ENCODE results near the gene LRCH4. TPM values are rescaled to one million over a fixed set of nuclear protein-coding genes. Genes with fewer than 3 reads are reported as not detected.

Gene LRCH4
- total RNA-seq, 2 donors from 2014 or later: 144 to 154 TPM

DNA sequence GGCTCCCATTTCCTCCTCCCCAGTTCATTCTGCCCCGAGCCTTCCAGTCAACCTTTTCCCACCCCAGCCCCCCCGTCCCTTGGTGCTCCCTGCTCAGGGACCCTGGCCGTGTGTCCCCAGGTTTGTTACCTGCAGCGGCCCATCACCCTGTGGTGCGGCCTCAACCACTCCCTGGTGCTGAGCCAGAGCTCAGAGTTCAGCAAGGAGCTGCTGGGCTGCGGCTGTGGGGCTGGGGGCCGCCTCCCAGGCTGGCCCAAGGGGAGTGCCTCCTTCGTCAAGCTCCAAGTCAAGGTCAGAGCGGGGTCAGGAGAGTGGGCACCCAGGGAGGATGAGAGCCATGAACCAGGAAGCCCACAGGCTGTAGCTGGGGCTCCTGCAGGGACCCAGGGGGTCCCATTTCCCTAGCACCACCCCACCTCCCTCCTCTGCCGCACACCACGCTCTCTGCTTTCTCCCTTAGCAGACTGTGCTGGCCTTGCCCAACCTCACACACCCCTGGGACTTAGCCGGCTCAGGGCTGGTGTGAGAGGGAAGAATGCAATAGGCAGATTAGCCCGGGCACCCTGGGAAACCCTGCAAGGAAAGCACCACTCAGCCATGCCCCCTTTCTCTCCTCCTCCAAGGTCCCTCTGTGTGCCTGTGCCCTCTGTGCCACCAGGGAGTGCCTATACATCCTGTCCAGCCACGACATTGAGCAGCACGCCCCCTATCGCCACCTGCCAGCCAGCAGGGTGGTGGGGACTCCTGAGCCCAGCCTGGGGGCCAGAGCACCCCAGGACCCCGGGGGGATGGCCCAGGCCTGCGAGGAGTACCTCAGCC is 14.2 kb upstream of the LRCH4 start:
- peaks cover 9% of the 10 kb centered on the region for H3K4me1 Mint-ChIP-seq (ENCODE audit: low read depth)
- no peaks in the 10 kb centered on the region for H3K36me3 Mint-ChIP-seq (ENCODE audit: insufficient read depth in 2 of 2)
- ATAC-seq (replicated peaks in 1 of 2) (no peak), DNase-seq (no peak)
- no peaks in the 10 kb centered on the region for H3K9me3 Mint-ChIP-seq
- H3K27me3 Mint-ChIP-seq (ENCODE audit: low read depth): no peaks in the 10 kb centered on the region
- no peak overlapping the region for H3K27ac Mint-ChIP-seq
- H3K4me3 Mint-ChIP-seq: no peak overlapping the region

DNA sequence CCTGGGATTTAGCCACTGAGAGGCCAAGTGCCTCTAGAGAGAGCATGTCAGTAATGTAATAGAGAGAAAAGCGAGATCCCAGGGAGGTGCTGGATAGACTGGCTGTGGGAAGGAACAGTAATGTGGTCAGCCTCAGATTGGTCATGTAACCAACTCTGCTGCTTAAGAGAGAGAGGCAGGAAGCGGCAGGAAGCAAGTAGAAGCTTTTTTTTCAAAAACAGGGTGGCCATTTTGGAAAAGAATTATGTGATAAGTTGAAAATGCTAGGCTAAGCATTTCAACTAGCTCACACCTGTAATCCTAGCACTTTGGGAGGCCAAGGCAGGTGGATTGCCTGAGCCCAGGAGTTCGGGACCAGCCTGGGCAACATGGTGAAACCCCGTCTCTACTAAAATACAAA is 12.5 kb upstream of the LRCH4 start:
- Mint-ChIP-seq H3K36me3 (ENCODE audit: insufficient read depth in 2 of 2) (no peaks in the 10 kb centered on the region), H3K4me1 (ENCODE audit: low read depth) (peaks cover 1% of the 10 kb centered on the region), H3K9me3 (no peaks in the 10 kb centered on the region), H3K27me3 (ENCODE audit: low read depth) (no peaks in the 10 kb centered on the region), H3K27ac (no peak overlapping the region), H3K4me3 (no peak overlapping the region)
- no peak for DNase-seq
- no peak for ATAC-seq (replicated peaks in 1 of 2)

DNA sequence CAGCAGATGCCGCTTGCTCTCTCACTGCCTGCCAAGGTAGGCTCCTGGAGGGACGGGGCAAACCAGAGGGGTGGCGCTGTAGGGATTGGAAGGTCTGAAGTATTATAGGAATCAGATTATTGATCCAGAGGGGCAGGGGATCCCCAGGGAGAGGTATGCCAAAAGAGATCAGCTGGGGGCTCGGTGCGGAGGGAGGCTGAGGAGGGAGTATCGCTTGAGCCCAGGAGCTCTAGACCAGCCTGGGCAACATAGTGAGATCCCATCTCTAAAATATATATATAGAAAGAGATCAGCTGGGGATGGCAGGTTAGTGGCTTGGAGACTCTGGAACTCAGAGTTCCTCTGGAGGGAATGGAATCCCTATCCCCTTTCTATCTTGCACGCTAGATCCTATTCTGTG is 9.3 kb upstream of the LRCH4 start:
- H3K4me3 Mint-ChIP-seq: no peak overlapping the region
- DNase-seq (no peak), ATAC-seq (replicated peaks in 1 of 2) (no peak)
- H3K27me3 Mint-ChIP-seq (ENCODE audit: low read depth): no peaks in the 10 kb centered on the region
- H3K36me3 Mint-ChIP-seq (ENCODE audit: insufficient read depth in 2 of 2): no peaks in the 10 kb centered on the region
- no peak overlapping the region for H3K27ac Mint-ChIP-seq
- no peaks in the 10 kb centered on the region for H3K4me1 Mint-ChIP-seq (ENCODE audit: low read depth)
- H3K9me3 Mint-ChIP-seq: no peaks in the 10 kb centered on the region

DNA sequence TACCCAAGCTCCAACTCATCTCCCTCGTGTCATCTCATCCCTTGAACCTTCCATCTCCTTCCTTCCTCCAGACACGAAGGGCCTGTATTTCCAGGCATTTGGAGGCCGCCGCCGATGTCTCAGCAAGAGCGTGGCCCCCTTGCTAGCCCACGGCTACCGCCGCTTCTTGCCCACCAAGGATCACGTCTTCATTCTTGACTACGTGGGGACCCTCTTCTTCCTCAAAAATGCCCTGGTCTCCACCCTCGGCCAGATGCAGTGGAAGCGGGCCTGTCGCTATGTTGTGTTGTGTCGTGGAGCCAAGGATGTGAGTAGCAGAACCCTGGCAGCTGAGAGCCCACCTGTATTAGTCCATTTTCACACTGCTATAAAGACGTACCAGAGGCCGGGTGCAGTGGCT is 5.7 kb upstream of the LRCH4 start:
- Mint-ChIP-seq H3K36me3 (ENCODE audit: insufficient read depth in 2 of 2) (no peaks in the 10 kb centered on the region), H3K4me3 (no peak overlapping the region), H3K9me3 (no peaks in the 10 kb centered on the region), H3K27me3 (ENCODE audit: low read depth) (no peaks in the 10 kb centered on the region), H3K27ac (no peak overlapping the region), H3K4me1 (ENCODE audit: low read depth) (peaks cover 7% of the 10 kb centered on the region)
- DNase-seq: no peak
- ATAC-seq (replicated peaks in 1 of 2): no peak

DNA sequence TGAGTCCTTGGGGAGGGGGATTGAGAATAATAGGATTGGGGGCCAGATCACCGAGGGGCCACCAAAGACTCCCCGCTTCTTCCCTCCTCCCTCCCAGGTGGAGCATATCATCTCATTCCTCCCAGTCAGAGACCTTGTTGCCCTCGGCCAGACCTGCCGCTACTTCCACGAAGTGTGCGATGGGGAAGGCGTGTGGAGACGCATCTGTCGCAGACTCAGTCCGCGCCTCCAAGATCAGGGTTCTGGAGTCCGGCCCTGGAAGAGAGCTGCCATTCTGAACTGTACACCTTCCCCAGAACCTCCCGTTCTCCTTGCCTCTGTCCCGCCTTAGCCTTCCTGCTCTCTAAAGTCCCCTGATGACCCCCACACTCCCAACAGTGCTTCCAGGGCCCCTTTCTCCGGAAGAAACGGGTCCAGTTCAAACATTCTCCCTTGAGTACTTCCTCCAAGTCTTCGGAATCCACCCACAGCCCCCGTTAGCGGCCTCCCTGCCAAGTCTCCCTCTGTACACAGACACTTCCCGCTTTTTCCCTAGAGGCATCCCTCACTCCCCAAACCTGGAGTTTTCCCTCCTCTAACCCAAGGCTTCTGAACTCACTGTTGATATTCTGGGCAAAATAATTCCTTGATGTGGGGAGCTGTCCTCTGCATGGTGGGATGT is 4.3 kb upstream of the LRCH4 start:
- DNase-seq (no peak), ATAC-seq (replicated peaks in 1 of 2) (no peak)
- H3K9me3 Mint-ChIP-seq: no peaks in the 10 kb centered on the region
- no peak overlapping the region for H3K4me3 Mint-ChIP-seq
- H3K27me3 Mint-ChIP-seq (ENCODE audit: low read depth): no peaks in the 10 kb centered on the region
- no peak overlapping the region for H3K27ac Mint-ChIP-seq
- H3K4me1 Mint-ChIP-seq (ENCODE audit: low read depth): peaks cover 11% of the 10 kb centered on the region
- no peaks in the 10 kb centered on the region for H3K36me3 Mint-ChIP-seq (ENCODE audit: insufficient read depth in 2 of 2)

DNA sequence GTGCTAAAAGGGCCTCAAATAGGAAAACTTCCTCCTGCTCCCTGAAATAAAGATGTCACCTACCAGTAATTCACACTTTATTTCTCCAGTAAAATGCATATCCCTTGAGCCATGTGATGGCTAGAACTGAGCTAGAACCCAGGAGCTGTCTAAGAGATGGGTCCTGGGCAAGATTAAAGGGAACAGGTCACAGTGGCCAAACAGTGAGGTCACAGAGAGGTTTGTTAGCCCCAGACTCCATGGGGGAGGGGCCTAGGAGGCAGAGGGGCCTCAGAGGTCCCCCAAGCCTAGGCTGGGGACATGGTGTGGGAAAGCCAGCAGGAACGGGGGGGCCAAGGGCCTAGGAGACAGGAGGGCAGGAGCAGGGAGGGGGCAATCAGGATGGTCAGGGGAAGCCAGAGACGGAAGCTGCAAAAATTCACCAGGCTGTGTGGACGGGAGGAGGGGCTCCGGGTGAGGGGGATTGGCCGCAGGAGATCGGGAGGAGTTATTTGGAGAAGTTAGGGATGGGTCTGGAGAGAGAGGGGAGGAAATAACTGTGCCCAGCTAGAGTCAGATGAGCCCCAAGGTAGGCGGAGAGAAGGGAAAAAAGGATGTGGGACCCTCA is 3.5 kb upstream of the LRCH4 start:
- H3K27me3 Mint-ChIP-seq (ENCODE audit: low read depth): no peaks in the 10 kb centered on the region
- DNase-seq: no peak
- H3K36me3 Mint-ChIP-seq (ENCODE audit: insufficient read depth in 2 of 2): no peaks in the 10 kb centered on the region
- peaks cover 17% of the 10 kb centered on the region for H3K4me1 Mint-ChIP-seq (ENCODE audit: low read depth)
- H3K9me3 Mint-ChIP-seq: no peaks in the 10 kb centered on the region
- no peak overlapping the region for H3K4me3 Mint-ChIP-seq
- no peak for ATAC-seq (replicated peaks in 1 of 2)
- no peak overlapping the region for H3K27ac Mint-ChIP-seq

DNA sequence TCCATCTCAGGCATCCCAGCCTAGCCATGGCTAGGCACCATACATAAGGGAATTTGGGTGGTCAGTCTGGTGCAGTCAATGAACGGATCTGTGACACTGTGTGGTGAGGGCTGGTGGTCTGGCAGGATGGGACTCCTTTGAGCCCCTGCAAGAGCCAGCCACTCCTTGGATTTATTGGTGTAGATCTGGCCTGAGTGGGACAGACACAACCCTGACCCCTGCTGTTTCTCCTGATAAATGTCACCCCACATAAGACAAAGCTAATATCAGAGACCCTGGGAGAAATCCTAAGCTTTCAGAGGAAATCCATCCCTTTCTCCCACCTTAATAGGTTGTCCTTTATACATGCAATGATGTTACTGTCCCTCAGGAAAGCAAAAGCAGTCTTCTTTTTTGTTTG is 2.5 kb upstream of the LRCH4 start:
- peak overlapping the region; percentile 39 to 95 for H3K4me3 Mint-ChIP-seq
- ATAC-seq (replicated peaks in 1 of 2) (no peak), DNase-seq (no peak)
- H3K27ac Mint-ChIP-seq: no peak overlapping the region
- peaks cover 25% of the 10 kb centered on the region for H3K4me1 Mint-ChIP-seq (ENCODE audit: low read depth)
- H3K36me3 Mint-ChIP-seq (ENCODE audit: insufficient read depth in 2 of 2): no peaks in the 10 kb centered on the region
- H3K27me3 Mint-ChIP-seq (ENCODE audit: low read depth): no peaks in the 10 kb centered on the region
- no peaks in the 10 kb centered on the region for H3K9me3 Mint-ChIP-seq

DNA sequence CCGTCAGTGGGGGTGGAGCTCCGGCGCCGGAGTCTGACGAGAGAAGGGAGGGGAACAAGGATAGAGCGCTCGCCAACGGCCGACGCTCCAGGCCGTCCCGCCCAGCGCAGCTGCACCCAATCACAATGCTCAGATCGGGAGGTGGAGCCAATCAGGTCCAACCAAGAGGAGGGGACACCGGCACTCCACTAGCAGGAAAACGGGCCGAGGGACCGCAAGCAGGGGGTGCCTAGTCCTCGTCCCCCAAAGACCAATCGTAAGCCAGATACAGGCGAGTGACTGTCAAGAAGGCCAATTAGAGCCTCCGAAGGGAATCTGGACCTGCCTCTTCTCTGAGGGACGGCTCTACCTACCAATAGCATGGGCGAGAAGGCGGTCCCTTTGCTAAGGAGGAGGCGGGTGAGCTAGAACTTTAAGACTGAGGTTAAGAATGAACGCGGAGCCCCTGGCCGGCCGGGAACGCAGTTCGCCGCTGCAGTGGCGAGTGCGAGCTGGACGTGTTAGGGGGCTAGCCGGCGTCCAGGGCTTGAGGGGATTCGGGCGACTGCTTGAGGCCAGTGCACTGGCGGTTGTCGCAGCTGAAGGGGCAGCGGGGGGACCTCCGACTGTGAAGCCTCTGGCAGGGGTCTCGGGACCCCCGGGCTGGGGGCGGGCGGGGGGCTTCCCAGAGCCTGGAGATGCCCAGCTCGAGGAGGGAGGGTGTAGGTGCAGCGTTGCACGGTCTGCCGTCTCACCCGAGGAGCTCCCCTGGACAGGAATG is 517 bp upstream of the LRCH4 start, which contains the start of gene FBXO24:
Gene FBXO24, plus strand, starts transcription at position 63 of the 760 bp plus-strand sequence. Its CDS starts 298 bp downstream, at position 361.
- peak; percentile 88 for ATAC-seq (replicated peaks in 1 of 2)
- Mint-ChIP-seq H3K9me3 (no peaks in the 10 kb centered on the region), H3K36me3 (ENCODE audit: insufficient read depth in 2 of 2) (no peaks in the 10 kb centered on the region), H3K27ac (peak within 1 kb of the TSS; percentile 89), H3K4me3 (peak within 1 kb of the TSS; percentile 93 to 95), H3K27me3 (ENCODE audit: low read depth) (no peaks in the 10 kb centered on the region), H3K4me1 (ENCODE audit: low read depth) (peaks cover 29% of the 10 kb centered on the region)
- peak; percentile 99 to 100 for DNase-seq

DNA sequence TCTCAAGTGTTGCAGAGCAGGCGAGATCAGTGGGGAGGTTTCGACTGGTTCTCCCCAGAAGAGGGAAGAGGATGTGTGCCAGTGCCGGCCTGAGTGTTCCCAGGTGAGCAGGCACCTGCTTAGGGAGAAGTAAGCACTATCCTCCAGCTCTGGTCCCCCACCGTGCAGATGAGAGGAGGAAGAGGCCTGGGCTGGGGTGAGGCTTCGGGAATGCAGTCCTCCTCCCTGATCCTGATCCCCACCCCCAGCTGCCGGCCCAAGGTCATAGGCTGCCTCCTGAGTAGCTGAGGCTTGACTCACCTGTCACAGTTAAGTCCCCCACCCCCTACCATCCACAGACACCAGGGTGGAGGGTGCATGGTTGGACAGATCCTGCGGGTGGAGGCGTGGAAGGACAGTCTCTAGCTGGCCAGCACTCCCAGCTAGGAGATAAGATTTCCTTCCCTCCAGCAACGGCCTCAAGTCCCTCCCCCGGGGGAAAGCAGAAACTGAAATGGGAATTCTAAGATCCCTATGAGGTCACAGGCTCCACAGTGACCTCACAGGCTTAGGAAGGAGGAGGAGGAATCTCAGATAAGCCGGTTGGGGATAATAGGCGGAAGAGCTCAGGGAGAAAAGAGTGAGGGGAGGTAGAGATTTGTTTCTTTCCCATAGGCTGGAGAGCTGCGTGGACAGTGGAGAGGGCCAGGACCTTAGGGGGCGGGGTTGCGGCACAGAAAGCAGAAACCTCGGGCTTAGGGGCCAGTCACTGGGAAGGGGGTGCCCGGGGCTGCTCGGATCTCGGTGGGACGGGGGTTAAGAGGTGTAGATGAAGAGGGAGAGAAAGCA is 1.0 kb downstream of the LRCH4 start:
- Mint-ChIP-seq H3K4me3 (peak overlapping the region; percentile 93 to 95), H3K9me3 (no peaks in the 10 kb centered on the region), H3K27ac (peak overlapping the region; percentile 89)

DNA sequence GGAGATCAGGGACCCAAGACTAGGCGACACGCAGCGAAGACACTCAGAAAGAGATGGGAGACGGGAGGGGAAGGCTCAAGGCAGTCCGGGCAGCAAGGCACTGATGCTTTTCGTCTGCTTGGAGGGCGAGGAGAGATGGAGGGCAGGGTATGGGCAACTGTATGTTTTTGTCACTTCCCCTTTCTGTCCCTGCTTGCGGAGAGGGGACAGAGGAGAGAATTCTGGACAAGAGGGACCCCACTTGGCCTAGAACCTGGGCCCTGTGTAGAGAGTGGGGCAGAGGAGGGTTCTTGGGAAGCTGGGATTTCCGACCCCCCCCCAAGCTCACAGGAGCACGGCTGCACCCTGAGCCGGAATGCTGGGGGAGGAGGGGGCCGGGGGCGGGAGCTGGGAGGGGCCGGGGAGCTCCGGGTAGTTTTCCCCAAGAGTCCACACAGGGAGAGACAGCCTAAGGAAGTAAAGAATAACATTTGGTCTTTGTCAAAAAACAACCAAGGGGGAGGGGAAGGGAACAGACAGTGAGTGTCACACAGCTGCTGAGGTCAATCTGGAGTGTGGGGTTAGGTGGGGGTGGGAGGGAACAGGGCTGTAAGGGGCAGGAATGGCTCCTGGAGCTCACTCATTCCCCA is 1.8 kb downstream of the LRCH4 start:
- Mint-ChIP-seq H3K27ac (peak overlapping the region; percentile 64), H3K36me3 (ENCODE audit: insufficient read depth in 2 of 2) (no peaks in the 10 kb centered on the region), H3K9me3 (no peaks in the 10 kb centered on the region), H3K27me3 (ENCODE audit: low read depth) (no peaks in the 10 kb centered on the region), H3K4me1 (ENCODE audit: low read depth) (peaks cover 29% of the 10 kb centered on the region), H3K4me3 (peak overlapping the region; percentile 93 to 95)
- DNase-seq: no peak
- no peak for ATAC-seq (replicated peaks in 1 of 2)

More for the DNA sequence above, 1.0 kb downstream of the LRCH4 start:
- no peak for DNase-seq
- no peaks in the 10 kb centered on the region for H3K36me3 Mint-ChIP-seq (ENCODE audit: insufficient read depth in 2 of 2)
- H3K27me3 Mint-ChIP-seq (ENCODE audit: low read depth): no peaks in the 10 kb centered on the region
- peaks cover 29% of the 10 kb centered on the region for H3K4me1 Mint-ChIP-seq (ENCODE audit: low read depth)
- ATAC-seq (replicated peaks in 1 of 2): no peak

DNA sequence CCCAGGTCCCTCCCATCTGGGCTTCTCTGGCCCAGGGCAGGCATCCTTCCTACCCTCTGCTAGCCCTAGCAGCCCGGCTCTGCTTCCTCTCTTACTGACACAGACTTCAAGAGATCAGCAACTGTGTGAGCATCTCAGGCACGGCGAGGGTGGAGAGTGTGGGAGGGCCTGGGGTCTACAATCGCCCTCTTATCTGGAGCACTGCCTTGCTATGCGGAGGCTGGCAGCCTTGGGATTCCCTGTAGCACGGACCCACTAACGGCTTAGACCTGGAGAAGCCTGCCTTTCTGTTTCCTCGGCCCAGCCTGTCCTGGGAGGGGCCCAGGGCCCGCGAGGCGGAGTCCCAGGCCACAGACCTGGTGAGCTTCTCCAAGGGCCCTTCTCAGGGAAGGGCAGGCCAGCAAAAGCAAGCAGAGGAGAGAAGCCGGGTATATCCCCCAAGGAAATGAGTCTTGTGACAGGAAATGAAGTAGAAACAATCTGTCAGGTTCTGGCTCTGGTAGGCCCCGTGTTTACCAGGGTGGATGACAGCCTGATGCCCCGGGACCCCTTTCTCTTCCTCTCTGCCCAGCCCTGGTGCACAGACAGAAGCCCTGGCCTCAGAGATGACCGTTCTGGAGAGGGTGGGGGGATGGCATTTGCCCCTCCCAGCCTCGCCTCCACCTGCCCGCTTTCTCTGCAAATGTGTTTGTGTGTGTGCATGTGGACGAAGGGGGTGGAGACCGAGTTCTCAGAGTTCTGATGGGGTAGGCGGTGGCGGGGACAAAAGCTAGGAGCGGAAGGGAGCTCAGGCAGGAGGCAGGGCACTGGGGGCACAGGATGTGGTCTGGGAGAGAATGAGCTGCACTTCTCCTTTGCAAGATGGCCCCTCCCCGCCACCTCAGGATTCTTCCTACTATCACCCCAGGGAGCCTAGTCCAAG is 2.5 kb downstream of the LRCH4 start:
- ATAC-seq (replicated peaks in 1 of 2) (peak in 1 of 2 donors; percentile 12), DNase-seq (peak; percentile 75 to 76)
- H3K4me3 Mint-ChIP-seq: peak overlapping the region; percentile 93 to 95
- H3K27me3 Mint-ChIP-seq (ENCODE audit: low read depth): no peaks in the 10 kb centered on the region
- H3K36me3 Mint-ChIP-seq (ENCODE audit: insufficient read depth in 2 of 2): no peaks in the 10 kb centered on the region
- no peaks in the 10 kb centered on the region for H3K9me3 Mint-ChIP-seq
- H3K27ac Mint-ChIP-seq: peak overlapping the region; percentile 64
- peaks cover 29% of the 10 kb centered on the region for H3K4me1 Mint-ChIP-seq (ENCODE audit: low read depth)

All from activated T-cell treated with anti-CD3 and anti-CD28 coated beads, Interleukin-2, amount 50 U/mL, for 72 hours (primary cell).